Activated naive CD8-positive, alpha-beta T cell treated with anti-CD3 and anti-CD28 coated beads, Interleukin-2, amount 10 ng/mL, durations not matched to agents 7 days and 5 days (primary cell): ENCODE data around the gene PRRC2C. TPM values are rescaled to one million over a fixed set of nuclear protein-coding genes. Genes with fewer than 3 reads are reported as not detected.

Experiments used
- ATAC-seq: fragments of 150-1000 bp; cut with Tn5 transposase; one replicate; pipeline ENCODE4 v1.10.0; 2021; ENCODE audit warnings: low read depth, moderate library complexity
- POLR2A ChIA-PET: fragments of 350-600 bp; sonication (Branson Sonifier 250); formaldehyde crosslinking; loops from one replicate; lab custom pipeline; 2021; ENCODE audit warnings: antibody characterized with exemption; lab: Charles Lee
- DNase-seq: peaks from one replicate; pipeline ENCODE4 v3.0.0; 2021
- H3K27ac Mint-ChIP-seq: one replicate; pipeline ENCODE4 v1.8.0; 2022; ENCODE audit warnings: mild to moderate bottlenecking, mixed read lengths
- H3K27me3 Mint-ChIP-seq: one replicate; pipeline ENCODE4 v1.8.0; 2022; ENCODE audit warnings: mild to moderate bottlenecking, moderate library complexity, mixed read lengths
- H3K36me3 Mint-ChIP-seq: one replicate; pipeline ENCODE4 v1.8.0; 2021; ENCODE audit warnings: mild to moderate bottlenecking, mixed read lengths
- H3K4me1 Mint-ChIP-seq: one replicate; pipeline ENCODE4 v1.8.0; 2021; ENCODE audit warnings: mixed read lengths
- H3K4me3 Mint-ChIP-seq: one replicate; pipeline ENCODE4 v1.8.0; 2022; ENCODE audit warnings: mild to moderate bottlenecking, moderate library complexity, mixed read lengths
- H3K9me3 Mint-ChIP-seq: one replicate; pipeline ENCODE4 v1.8.0; 2021; ENCODE audit warnings: mixed read lengths
- total RNA-seq, 2 experiments: library from RNA; stranded (reverse); gene quantifications; one replicate each; pipeline ENCODE4 v1.2.3, GENCODE V29; 2021

PRRC2C gene
- total RNA-seq, 2 experiments from 2014 or later, result 246 to 258 TPM

DNA sequence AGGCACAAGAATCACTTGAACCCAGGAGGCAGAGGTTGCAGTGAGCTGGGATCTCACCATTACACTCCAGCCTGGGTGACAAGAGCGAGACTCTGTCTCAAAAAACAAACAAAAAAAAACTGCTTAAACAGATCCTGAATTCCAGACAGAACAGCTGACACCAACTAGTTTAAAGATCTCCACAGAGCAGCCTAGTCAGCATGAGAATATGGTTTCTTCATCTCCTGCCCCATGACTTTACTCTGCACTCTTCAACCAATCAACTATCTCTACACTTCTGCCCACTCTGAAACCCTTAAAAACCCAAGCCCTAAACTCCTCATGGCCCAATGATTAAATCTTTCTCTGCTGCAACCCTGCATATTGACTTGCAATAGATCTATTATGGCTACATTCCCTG is 7.5 kb upstream of the PRRC2C start:
- ATAC-seq, result no peak
- no peaks in the 10 kb centered on the region for H3K9me3 Mint-ChIP-seq
- H3K27ac Mint-ChIP-seq, result no peak overlapping the region
- H3K27me3 Mint-ChIP-seq, result no peaks in the 10 kb centered on the region
- DNase-seq, result no peak
- no peak overlapping the region for H3K4me3 Mint-ChIP-seq
- POLR2A ChIA-PET, result no interaction called here
- peaks cover 7% of the 10 kb centered on the region for H3K4me1 Mint-ChIP-seq
- H3K36me3 Mint-ChIP-seq, result no peaks in the 10 kb centered on the region

- H3K4me3 Mint-ChIP-seq, result no peak overlapping the region
- DNase-seq (no peak), ATAC-seq (no peak)
- H3K27ac Mint-ChIP-seq, result no peak overlapping the region
- no peaks in the 10 kb centered on the region for H3K9me3 Mint-ChIP-seq
- POLR2A ChIA-PET, result no interaction called here
- H3K27me3 Mint-ChIP-seq, result no peaks in the 10 kb centered on the region
- peaks cover 8% of the 10 kb centered on the region for H3K4me1 Mint-ChIP-seq
- peaks cover 1% of the 10 kb centered on the region for H3K36me3 Mint-ChIP-seq
These were observed 5.3 kb upstream of the PRRC2C start for GRCh38 chr1:171480035-171480434.

DNA sequence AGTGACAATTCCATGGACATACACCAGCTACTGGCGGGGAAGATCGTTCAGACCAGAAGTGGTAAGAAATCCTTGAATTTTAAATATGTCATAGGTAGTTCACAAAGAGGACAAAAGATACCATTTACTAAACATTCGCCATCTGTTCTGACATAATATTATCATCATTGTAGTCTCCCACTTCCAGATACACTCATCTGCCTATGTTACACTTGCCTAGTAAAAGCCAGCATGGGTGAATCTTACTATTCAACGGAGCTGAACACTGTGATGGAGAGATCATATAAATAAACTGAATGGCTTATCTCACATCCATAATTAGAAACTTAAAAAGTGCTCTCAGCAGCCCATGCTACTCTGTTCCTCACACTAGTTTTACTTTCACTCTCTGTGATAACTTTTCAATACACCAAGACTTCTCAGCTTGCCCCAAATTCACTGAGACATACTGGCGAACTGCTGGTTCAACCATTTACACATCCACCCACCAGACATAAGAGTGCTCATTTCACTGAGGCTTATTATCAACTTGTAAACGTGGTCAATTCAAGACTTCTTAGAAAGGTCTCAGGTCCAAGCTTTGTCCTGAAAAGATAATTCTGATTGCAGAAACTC is 463 bp upstream of the PRRC2C start:
- POLR2A ChIA-PET, result interaction anchor here (0.8 to 2.1 kb wide), 8 partner anchors 9 to 259 kb away, joined by 3 to 14 read pairs (median 4); partner anchors contain the start of gene VAMP4
- peak overlapping the region; percentile 97 for H3K4me3 Mint-ChIP-seq
- peaks cover 30% of the 10 kb centered on the region for H3K4me1 Mint-ChIP-seq
- peak; percentile 60 for ATAC-seq
- no peaks in the 10 kb centered on the region for H3K27me3 Mint-ChIP-seq
- H3K36me3 Mint-ChIP-seq, result peaks cover 9% of the 10 kb centered on the region
- no peak for DNase-seq
- H3K9me3 Mint-ChIP-seq, result no peaks in the 10 kb centered on the region
- H3K27ac Mint-ChIP-seq, result peak overlapping the region; percentile 99

DNA sequence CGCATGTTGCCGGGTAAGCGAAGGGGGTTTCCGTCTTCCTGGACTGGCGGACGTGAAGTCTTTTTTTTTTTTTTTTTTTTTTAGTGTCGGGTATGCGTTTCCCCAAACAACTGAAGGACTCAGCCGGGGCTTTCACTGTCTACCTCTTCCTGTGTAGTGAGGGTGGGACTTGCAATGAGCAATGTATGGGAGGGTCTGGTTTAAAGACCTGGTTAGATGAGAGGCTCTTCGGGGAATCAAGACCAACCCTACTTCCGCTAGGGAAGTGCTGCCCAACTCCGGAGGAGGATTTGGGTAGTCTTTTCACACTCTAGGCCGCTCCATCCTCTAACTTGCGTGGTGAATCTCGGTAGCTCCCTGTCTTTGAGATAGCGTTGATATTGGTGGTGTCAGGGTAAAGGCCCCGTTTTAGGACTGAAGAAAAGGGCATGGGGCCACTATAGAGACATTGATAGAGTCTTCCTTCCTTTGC is 754 bp downstream of the PRRC2C start:
- Mint-ChIP-seq H3K27ac (peak overlapping the region; percentile 99), H3K4me3 (peak overlapping the region; percentile 97), H3K9me3 (no peaks in the 10 kb centered on the region), H3K36me3 (peaks cover 15% of the 10 kb centered on the region), H3K27me3 (no peaks in the 10 kb centered on the region), H3K4me1 (peaks cover 33% of the 10 kb centered on the region)
- POLR2A ChIA-PET, result interaction anchor here (0.6 to 2.1 kb wide), 7 partner anchors 11 to 1318 kb away, joined by 3 to 14 read pairs (median 5); partner anchors contain the start of gene VAMP4
- no peak for DNase-seq
- peak; percentile 80 for ATAC-seq

- no peaks in the 10 kb centered on the region for H3K27me3 Mint-ChIP-seq
- H3K4me1 Mint-ChIP-seq, result peaks cover 39% of the 10 kb centered on the region
- no peak for DNase-seq
- H3K27ac Mint-ChIP-seq, result peak overlapping the region; percentile 99
- no peak for ATAC-seq
- peaks cover 19% of the 10 kb centered on the region for H3K36me3 Mint-ChIP-seq
- no peaks in the 10 kb centered on the region for H3K9me3 Mint-ChIP-seq
- H3K4me3 Mint-ChIP-seq, result peak overlapping the region; percentile 97
- POLR2A ChIA-PET, result no interaction called here
These were observed 1.7 kb downstream of the PRRC2C start for GRCh38 chr1:171487038-171487437.

- peak overlapping the region; percentile 97 for H3K4me3 Mint-ChIP-seq
- DNase-seq (no peak), ATAC-seq (no peak)
- POLR2A ChIA-PET, result no interaction called here
- no peaks in the 10 kb centered on the region for H3K9me3 Mint-ChIP-seq
- H3K27me3 Mint-ChIP-seq, result no peaks in the 10 kb centered on the region
- H3K27ac Mint-ChIP-seq, result peak overlapping the region; percentile 53
- H3K4me1 Mint-ChIP-seq, result peaks cover 46% of the 10 kb centered on the region
- H3K36me3 Mint-ChIP-seq, result peaks cover 17% of the 10 kb centered on the region
These were observed 3.0 kb downstream of the PRRC2C start for GRCh38 chr1:171488190-171488929.

- Mint-ChIP-seq H3K27ac (no peak overlapping the region), H3K27me3 (no peaks in the 10 kb centered on the region), H3K4me3 (no peak overlapping the region), H3K36me3 (peaks cover 32% of the 10 kb centered on the region), H3K4me1 (peaks cover 49% of the 10 kb centered on the region), H3K9me3 (no peaks in the 10 kb centered on the region)
- no peak for DNase-seq
- ATAC-seq, result no peak
- POLR2A ChIA-PET, result interaction anchor here (1.0 kb wide), 1 partner anchor 9 kb away, joined by 4 read pairs; the partner anchor contains the start of gene PRRC2C
These were observed 8.7 kb downstream of the PRRC2C start for GRCh38 chr1:171494076-171494475.

- peaks cover 36% of the 10 kb centered on the region for H3K36me3 Mint-ChIP-seq
- POLR2A ChIA-PET, result no interaction called here
- no peaks in the 10 kb centered on the region for H3K27me3 Mint-ChIP-seq
- no peak overlapping the region for H3K4me3 Mint-ChIP-seq
- peaks cover 50% of the 10 kb centered on the region for H3K4me1 Mint-ChIP-seq
- no peak overlapping the region for H3K27ac Mint-ChIP-seq
- no peak for DNase-seq
- peaks cover 1% of the 10 kb centered on the region for H3K9me3 Mint-ChIP-seq
- ATAC-seq, result no peak
These were observed 10.1 kb downstream of the PRRC2C start for GRCh38 chr1:171495444-171495843.

- Mint-ChIP-seq H3K9me3 (peaks cover 1% of the 10 kb centered on the region), H3K27ac (no peak overlapping the region), H3K4me3 (no peak overlapping the region), H3K27me3 (no peaks in the 10 kb centered on the region), H3K4me1 (peaks cover 53% of the 10 kb centered on the region), H3K36me3 (peaks cover 52% of the 10 kb centered on the region)
- no peak for DNase-seq
- POLR2A ChIA-PET, result no interaction called here
- no peak for ATAC-seq
These were observed 15.0 kb downstream of the PRRC2C start for GRCh38 chr1:171500304-171500703.

DNA sequence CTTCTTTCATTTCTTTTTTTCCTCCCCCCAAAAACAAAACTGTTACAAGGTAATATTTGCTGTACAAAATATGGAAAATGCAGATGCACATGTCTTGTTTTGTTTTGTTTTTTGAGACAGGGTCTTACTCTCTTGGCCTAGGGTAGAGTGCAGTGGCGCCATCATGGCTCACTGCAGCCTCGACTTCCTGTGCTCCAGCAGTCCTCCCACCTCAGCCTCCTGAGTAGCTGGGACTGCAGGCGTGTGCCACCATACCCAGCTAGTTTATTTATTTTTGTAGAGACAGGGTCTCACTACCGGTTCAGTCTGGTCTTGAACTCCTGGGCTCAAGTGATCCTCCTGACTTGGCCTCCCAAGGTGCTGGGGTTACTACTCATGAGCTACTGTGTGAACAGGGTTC is 15.5 kb downstream of the PRRC2C start:
- no peak overlapping the region for H3K4me3 Mint-ChIP-seq
- ATAC-seq, result no peak
- H3K9me3 Mint-ChIP-seq, result peaks cover 1% of the 10 kb centered on the region
- H3K27ac Mint-ChIP-seq, result peak overlapping the region; percentile 51
- H3K27me3 Mint-ChIP-seq, result no peaks in the 10 kb centered on the region
- POLR2A ChIA-PET, result no interaction called here
- H3K4me1 Mint-ChIP-seq, result peaks cover 52% of the 10 kb centered on the region
- peaks cover 50% of the 10 kb centered on the region for H3K36me3 Mint-ChIP-seq
- no peak for DNase-seq

GRCh38 chr1:171501305-171502024 is 16.1 kb downstream of the PRRC2C start:
- no peak overlapping the region for H3K27ac Mint-ChIP-seq
- peaks cover 1% of the 10 kb centered on the region for H3K9me3 Mint-ChIP-seq
- peaks cover 55% of the 10 kb centered on the region for H3K4me1 Mint-ChIP-seq
- DNase-seq (no peak), ATAC-seq (no peak)
- no peak overlapping the region for H3K4me3 Mint-ChIP-seq
- peaks cover 49% of the 10 kb centered on the region for H3K36me3 Mint-ChIP-seq
- POLR2A ChIA-PET, result no interaction called here
- no peaks in the 10 kb centered on the region for H3K27me3 Mint-ChIP-seq

- Mint-ChIP-seq H3K4me3 (no peak overlapping the region), H3K9me3 (no peaks in the 10 kb centered on the region), H3K27ac (no peak overlapping the region), H3K27me3 (no peaks in the 10 kb centered on the region), H3K4me1 (peaks cover 62% of the 10 kb centered on the region), H3K36me3 (peaks cover 18% of the 10 kb centered on the region)
- DNase-seq (no peak), ATAC-seq (no peak)
- POLR2A ChIA-PET, result no interaction called here
These were observed 21.4 kb downstream of the PRRC2C start for GRCh38 chr1:171506525-171507304.

- H3K4me3 Mint-ChIP-seq, result no peak overlapping the region
- POLR2A ChIA-PET, result no interaction called here
- peaks cover 18% of the 10 kb centered on the region for H3K36me3 Mint-ChIP-seq
- H3K4me1 Mint-ChIP-seq, result peaks cover 63% of the 10 kb centered on the region
- H3K27me3 Mint-ChIP-seq, result no peaks in the 10 kb centered on the region
- H3K27ac Mint-ChIP-seq, result peak overlapping the region; percentile 1
- no peaks in the 10 kb centered on the region for H3K9me3 Mint-ChIP-seq
- ATAC-seq (no peak), DNase-seq (no peak)
These were observed 22.1 kb downstream of the PRRC2C start for GRCh38 chr1:171507435-171507834.
